HG02938 (cell line): Measurements from ENCODE around the gene SERPINA6.
"Not testable (repeated sequence)": the region's sequence is repeated elsewhere in the genome, so short reads cannot be mapped to it uniquely, and the experiment has no call there.

ENCODE experiments used
- ATAC-seq: cut with Tn5 transposase; IDR thresholded peaks from one replicate; pipeline ENCODE4 v1.9.1; 2021; ENCODE audit warnings: mild to moderate bottlenecking, moderate library complexity; ENCODE audit not compliant: unreplicated experiment

The SERPINA6 gene

GRCh38 chr14:94354638-94355185 is 31.6 kb upstream of the SERPINA6 start:
- no peak for ATAC-seq

DNA sequence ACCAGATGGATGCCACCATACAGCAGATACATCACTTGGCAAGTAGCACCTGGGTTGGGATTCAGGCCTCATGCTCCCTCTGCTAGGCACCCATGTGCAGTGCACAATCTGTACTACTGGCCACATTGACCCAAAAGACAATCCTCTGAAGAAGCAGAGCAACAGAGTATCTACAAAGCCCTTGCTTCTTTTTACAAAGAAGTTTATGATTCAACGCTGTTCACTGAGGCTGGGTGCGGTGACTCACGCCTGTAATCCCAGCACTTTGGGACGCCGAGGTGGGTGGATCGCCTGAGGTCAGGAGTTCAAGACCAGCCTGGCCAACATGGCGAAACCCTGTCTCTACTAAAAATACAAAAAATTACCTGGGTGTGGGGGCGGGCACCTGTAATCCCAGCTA is 31.1 kb upstream of the SERPINA6 start:
- ATAC-seq = not testable (repeated sequence)

GRCh38 chr14:94349276-94349675 is 26.1 kb upstream of the SERPINA6 start:
- ATAC-seq = no peak

DNA sequence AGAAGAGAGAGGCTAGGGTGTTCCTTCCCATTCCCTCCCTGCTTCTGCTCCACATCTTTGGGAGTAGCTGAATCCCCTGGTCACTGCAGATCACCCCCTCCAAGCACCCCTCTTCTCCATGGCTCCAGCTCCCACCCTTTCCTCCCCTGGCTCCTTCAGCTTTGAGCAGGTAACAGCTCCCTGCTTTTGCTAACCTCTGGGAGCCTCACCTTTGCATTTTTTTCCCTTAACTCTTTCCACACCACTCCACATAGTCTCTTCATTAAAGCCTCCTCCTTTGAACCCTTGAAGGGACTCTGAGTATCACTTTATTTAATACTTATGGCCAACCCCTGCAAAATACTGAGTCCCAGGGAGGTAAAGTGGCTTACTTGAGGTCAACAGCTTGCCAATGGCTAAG is 25.7 kb upstream of the SERPINA6 start:
- ATAC-seq = no peak

- no peak for ATAC-seq
Measured at GRCh38 chr14:94346841-94347240, 23.7 kb upstream of the SERPINA6 start.

DNA sequence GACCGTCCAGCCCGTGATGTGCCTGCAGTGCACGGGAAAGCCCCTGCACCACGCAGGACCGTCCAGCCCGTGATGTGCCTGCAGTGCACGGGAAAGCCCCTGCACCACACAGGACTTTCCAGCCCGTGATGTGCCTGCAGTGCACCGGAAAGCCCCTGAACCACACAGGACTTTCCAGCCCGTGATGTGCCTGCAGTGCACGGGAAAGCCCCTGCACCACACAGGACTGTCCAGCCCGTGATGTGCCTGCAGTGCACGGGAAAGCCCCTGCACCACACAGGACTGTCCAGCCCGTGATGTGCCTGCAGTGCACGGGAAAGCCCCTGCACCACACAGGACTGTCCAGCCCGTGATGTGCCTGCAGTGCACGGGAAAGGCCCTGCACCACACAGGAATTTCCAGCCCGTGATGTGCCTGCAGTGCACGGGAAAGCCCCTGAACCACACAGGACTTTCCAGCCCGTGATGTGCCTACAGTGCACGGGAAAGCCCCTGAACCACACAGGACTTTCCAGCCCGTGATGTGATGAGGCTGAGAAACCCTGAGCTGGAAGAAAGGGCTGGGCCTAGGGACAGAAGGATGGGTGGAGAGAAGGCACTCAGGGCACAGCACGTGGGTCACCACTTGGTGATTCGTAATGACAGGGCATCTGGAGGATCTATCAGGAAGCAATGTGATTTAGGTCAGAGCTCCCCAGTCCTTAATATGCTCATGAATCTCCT is 23.1 kb upstream of the SERPINA6 start:
- peak; percentile 70 for ATAC-seq

DNA sequence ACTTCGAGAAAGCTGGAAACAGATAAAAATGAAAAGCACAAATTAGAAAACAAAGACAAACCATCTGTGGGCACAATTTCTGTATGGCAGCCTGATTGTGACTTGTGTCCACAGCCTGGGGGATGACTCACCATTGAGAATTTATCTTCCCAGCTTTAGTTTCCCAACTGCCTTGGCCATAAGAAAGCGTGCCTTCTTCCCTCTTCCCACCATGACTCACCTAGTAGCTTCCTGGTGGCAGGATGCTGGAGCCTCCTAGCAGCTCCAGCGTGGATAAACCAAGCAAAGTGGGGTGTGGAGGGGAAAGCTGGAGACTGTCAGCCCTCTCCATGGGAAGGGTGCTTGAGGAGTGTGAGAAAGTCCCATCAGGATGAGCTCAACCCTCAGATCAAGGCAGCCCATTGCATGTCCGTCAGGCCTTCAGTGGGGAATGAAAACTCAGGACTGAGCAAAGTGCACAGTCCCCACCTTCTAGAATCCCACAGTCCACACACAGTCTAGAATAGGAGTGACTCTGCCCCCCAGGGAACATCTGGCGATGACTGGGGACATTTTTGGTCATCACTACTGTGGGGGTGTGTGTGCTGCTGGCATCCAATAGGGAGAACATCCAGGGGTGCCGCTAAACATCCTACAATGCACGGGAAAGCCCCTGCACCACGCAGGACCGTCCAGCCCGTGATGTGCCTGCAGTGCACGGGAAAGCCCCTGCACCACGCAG is 22.4 kb upstream of the SERPINA6 start:
- no peak for ATAC-seq

DNA sequence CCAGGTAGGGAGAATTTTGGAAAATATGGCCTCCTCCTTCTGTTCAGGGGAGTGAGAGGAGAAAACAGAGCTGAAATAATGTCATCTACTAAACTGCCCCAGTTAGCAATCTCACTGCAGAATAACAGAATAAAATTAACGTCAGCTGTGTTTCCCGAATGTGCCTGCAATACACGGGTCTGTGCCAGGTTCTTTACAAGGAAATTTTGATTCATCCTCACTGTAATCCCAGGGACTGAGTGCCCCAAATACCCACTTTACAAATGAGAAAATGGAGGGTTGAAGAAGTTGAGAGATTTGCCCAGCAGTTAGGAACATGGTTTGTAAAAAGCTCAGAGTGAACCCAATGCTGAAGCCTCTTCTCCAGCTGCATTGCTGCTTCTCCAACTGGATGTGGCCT is 21.3 kb upstream of the SERPINA6 start:
- no peak for ATAC-seq

GRCh38 chr14:94343238-94344005 is 20.3 kb upstream of the SERPINA6 start:
- no peak for ATAC-seq

DNA sequence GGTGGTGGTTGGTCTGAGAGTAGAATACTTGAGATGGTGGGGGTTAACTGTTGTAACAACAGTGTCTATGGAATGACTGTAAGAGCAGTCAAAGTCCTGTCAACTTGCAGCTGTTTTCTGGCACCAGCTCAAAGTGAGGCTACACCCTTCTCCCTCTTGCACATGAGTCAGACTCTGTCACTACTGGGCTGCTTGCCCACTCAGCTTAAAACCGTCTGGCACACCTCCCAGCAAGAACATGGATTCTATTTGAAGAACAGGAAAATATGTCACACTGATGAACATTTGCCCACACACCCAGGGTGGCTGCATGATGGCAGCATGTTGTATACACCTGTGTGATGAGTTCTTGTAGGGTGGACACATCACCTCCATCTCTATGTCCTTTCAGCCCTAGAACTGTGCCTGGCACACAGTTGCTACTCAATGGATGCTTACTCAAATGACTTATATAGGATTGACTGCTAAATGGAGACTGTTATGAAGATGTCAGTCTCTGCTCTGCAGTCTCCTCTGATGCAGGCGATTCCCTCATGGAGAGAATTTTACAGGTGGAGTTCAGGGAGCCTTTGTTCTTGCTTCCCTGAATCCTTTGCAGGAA is 19.3 kb upstream of the SERPINA6 start:
- ATAC-seq = peak; percentile 50

- ATAC-seq = no peak
Measured at GRCh38 chr14:94341656-94342333, 18.7 kb upstream of the SERPINA6 start.

- no peak for ATAC-seq
Measured at GRCh38 chr14:94340533-94340932, 17.4 kb upstream of the SERPINA6 start.

DNA sequence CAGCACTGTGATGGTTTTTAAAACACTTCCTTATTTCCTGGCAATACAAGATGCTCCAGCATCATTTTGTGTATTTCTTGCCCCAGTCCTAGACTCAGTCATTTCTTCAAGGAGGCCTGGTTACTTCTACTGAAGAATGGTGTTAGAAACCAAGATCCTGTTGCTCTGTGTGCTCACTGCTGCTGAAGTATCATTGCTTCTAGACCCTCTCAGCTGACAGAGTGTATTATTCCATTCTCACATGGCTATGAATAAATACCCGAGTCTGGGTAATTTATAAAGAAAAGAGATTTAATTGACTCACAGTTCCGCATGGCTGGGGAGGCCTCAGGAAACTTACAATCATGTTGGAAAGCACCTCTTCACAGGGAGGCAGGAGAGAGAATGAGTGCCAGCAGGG is 14.9 kb upstream of the SERPINA6 start:
- ATAC-seq = no peak

GRCh38 chr14:94337274-94337673 is 14.1 kb upstream of the SERPINA6 start:
- ATAC-seq = no peak

DNA sequence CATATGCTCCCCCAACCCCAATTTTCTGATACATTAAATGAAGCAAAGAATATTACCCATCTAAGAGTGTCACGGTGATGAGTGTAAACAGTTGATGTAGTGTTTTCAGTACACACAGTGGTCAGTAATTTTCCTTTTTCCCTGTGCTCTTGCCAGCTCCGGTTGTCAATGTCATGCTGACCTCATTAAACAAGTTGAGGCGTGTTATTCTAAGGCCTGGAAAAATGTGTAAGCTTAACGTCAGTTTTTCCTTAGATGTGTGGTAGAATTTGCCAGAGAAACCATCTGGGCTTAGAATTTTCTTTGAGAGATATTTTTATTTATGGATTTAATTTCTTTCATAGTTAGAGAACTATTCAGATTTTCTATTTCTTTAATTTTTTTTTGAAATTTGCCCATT is 11.7 kb upstream of the SERPINA6 start:
- no peak for ATAC-seq

DNA sequence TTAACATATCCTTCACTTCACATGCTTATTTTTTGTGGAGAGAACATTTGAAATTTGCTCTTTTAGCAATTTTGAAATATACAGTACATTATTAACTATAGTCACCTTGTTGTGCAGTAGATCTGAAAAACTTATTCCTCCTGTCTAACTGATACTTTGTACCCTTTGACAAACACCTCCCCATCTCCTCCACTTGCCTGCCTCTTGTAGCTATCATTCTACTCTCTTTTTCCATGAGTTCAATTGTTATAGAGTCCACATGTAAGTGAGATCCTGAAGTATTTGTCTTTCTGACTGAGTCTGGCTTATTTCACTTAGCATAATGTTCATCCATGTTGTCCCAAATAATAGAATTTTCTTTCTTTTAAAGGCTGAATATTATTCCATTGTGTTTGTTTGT is 9.5 kb upstream of the SERPINA6 start:
- ATAC-seq = no peak

DNA sequence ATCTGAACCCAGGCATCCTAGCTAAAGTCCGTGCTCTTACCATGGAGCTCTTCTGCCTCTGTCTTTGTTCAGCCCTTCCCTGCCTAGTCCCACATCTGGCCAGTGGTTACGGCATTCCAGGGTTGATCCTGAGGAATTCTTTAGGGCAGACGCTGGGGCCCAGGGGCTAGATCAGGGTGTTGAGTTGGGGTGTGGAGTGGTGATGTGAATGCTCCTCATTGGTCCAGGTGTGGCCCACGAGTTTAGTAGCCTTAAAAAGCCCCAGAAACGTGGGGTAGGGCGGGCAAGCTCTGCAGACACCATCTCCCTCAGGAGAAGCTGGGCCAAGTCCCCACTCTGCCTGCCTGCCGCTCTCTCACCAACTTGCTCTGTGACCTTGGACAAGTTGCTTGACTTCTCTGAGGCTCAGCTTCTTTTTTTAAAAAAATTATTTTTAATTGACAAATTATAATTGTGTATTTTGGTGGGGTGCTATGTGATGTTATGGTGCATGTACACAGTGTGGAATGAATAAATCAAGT is 9.0 kb upstream of the SERPINA6 start:
- ATAC-seq = no peak

- no peak for ATAC-seq
Measured at GRCh38 chr14:94331462-94331861, 8.3 kb upstream of the SERPINA6 start.

- ATAC-seq = no peak
Measured at GRCh38 chr14:94330857-94331256, 7.7 kb upstream of the SERPINA6 start.

GRCh38 chr14:94330432-94330831 is 7.3 kb upstream of the SERPINA6 start:
- no peak for ATAC-seq
